Measurements from ENCODE around the gene CRIP2. TPM values are rescaled to one million over a fixed set of nuclear protein-coding genes. Genes with fewer than 3 reads are reported as not detected.

Gene CRIP2
- total and polyA plus RNA-seq, 2 experiments from 2014 or later, result 3.4 to 9.6 TPM

GRCh38 chr14:105488781-105489541, 14.3 kb downstream of the CRIP2 start:
- ATAC-seq, result no peak
- Mint-ChIP-seq H3K36me3 (ENCODE audit: low read depth) (no peaks in the 10 kb centered on the region), H3K4me1 (peaks cover 8% of the 10 kb centered on the region; the same call in 2 of the 3 replicates), H3K4me3 (peak overlapping the region; percentile 64), H3K27ac (no peak overlapping the region), H3K9me3 (peaks cover 6% of the 10 kb centered on the region; the same call in 2 of the 3 replicates), H3K27me3 (ENCODE audit: insufficient read depth, low read depth, poor library complexity) (peaks cover 57% of the 10 kb centered on the region)
- Histone ChIP-seq H3K4me2 (peak overlapping the region; percentile 85; the same call in 1 of the 2 replicates), H3K9me2 (ENCODE audit: insufficient read depth) (peaks cover 3% of the 10 kb centered on the region; the same call in 1 of the 2 replicates), H3K79me2 (replicated peaks; ENCODE audit: insufficient read depth) (no peaks in the 10 kb centered on the region), H3K27ac (ENCODE audit: low read depth) (no peak overlapping the region), H3K27me3 (ENCODE audit: insufficient read depth) (peaks cover 62% of the 10 kb centered on the region), H3K4me3 (peak overlapping the region; percentile 58; the same call in 1 of the 2 replicates), H3K4me1 (ENCODE audit: insufficient read depth) (peaks cover 4% of the 10 kb centered on the region; the same call in 1 of the 2 replicates), H3K36me3 (ENCODE audit: insufficient read depth) (no peaks in the 10 kb centered on the region), H3F3A (replicated peaks; ENCODE audit: low read depth) (peaks cover 4% of the 10 kb centered on the region; the same call in 1 of the 2 replicates), H4K20me1 (replicated peaks; ENCODE audit: insufficient read depth) (no peaks in the 10 kb centered on the region), H2AFZ (no peak overlapping the region)
- DNase-seq (ENCODE audit: low spot score), result no peak
- TF ChIP-seq CTCF (conservative IDR thresholded peaks at IDR 0.05; ENCODE audit: low read depth in 2 of 2) (no peak), EZH2phosphoT487 (IDR thresholded peaks at IDR 0.05; ENCODE audit: unreplicated experiment) (no peak), NANOG (IDR thresholded peaks at IDR 0.05; ENCODE audit: borderline replicate concordance) (no peak), ZNF331 (CRISPR knock-in tag; IDR thresholded peaks at IDR 0.05; ENCODE audit: low read depth) (no peak), STAT1 (IDR thresholded peaks at IDR 0.05; ENCODE audit: unreplicated experiment) (no peak), REST (IDR thresholded peaks at IDR 0.05; ENCODE audit: unreplicated experiment) (no peak), ZNF462 (CRISPR knock-in tag; IDR thresholded peaks at IDR 0.05) (no peak), JUNB (IDR thresholded peaks at IDR 0.05; ENCODE audit: unreplicated experiment) (no peak), EZH2 (IDR thresholded peaks at IDR 0.05; ENCODE audit: low read depth, unreplicated experiment) (no peak), ETS1 (IDR thresholded peaks at IDR 0.05) (no peak), POLR2AphosphoS5 (IDR thresholded peaks at IDR 0.05; ENCODE audit: low read depth) (no peak), CREB1 (CRISPR knock-in tag; IDR thresholded peaks at IDR 0.05; ENCODE audit: low read depth) (no peak), ZNF114 (CRISPR knock-in tag; IDR thresholded peaks at IDR 0.05) (no peak)

All from GM23338 (cell line).